ENCODE results near the gene MRPL37.

GRCh38 chr1:54163051-54163450 is 36.9 kb upstream of the MRPL37 start:
- TF ChIP-seq POLR2AphosphoS5 (IDR thresholded peaks at IDR 0.05) = no peak
- TF ChIP-seq POLR2A (IDR thresholded peaks at IDR 0.05) = no peak
- TF ChIP-seq CTCF (IDR thresholded peaks at IDR 0.05) = no peak

All from suprapubic skin (tissue), 4 donors.